HCT116 (cell line): ENCODE results near the gene SERHL2. TPM values are rescaled to one million over a fixed set of nuclear protein-coding genes. Genes with fewer than 3 reads are reported as not detected.

Experiments
- ATAC-seq: fragments of 200-7000 bp; cut with Tn5 transposase; 2 replicates; pipeline ENCODE4 v1.9.1; 2020; ENCODE audit warnings: mild to moderate bottlenecking, moderate library complexity
- BruUV-seq: library from RNA; stranded (reverse); fragments of 400-500 nt; replicated peaks from 2 replicates; lab custom pipeline; 2021; lab: Mats Ljungman, UMichigan
- CTCF ChIA-PET: fragments of 300-600 bp; sonication (Branson Sonifier 250); formaldehyde crosslinking; loops from one replicate; lab custom pipeline; 2021; ENCODE audit warnings: antibody characterized with exemption; lab: Charles Lee
- POLR2A ChIA-PET: fragments of 300-600, 350-600 bp; sonication (Branson Sonifier 250); formaldehyde crosslinking; loops from one replicate; lab custom pipeline; 2021; ENCODE audit warnings: antibody characterized with exemption; lab: Charles Lee
- RAD21 ChIA-PET, 2 experiments: fragments of 300-600 bp; sonication (Branson Sonifier 250); formaldehyde crosslinking; loops; one replicate each; lab custom pipeline; 2023; ENCODE audit warnings: low total read pairs in 2 of 2; ENCODE audit not compliant: uncharacterized antibody in 2 of 2, unreplicated experiment in 2 of 2, low non-redundant PET in 1 of 2; lab: Charles Lee
- DNase-seq: peaks from one replicate; pipeline ENCODE4 v3.0.0-alpha.2; 2010; ENCODE audit warnings: low read depth, low spot score
- H2AFZ ChIP-seq: fragments of 200-600 bp; shearing (Covaris generic), sonication (generic); 2 replicates; pipeline ENCODE4 v1.6.1; 2017; ENCODE audit warnings: low read depth, mixed run types, mixed read lengths, antibody characterized with exemption, low read length; ENCODE audit not compliant: poor library complexity, severe bottlenecking
- H3K27ac ChIP-seq: 2 replicates; pipeline ENCODE4 v1.5.1; 2012; ENCODE audit warnings: low read depth, low read length
- H3K27me3 ChIP-seq: fragments of 200-600 bp; sonication (generic); 2 replicates; pipeline ENCODE4 v1.6.1; 2016; ENCODE audit warnings: mixed run types, low read length, mixed read lengths; ENCODE audit not compliant: insufficient read depth
- H3K36me3 ChIP-seq, 2 experiments: fragments of 200-500 bp in 1 of 2; fragments of 200-600 bp in 1 of 2; sonication (Bioruptor generic) in 1 of 2; sonication (generic) in 1 of 2; 2 replicates each; pipeline versions ENCODE4 v1.5.1 to v1.6.1; 2014 to 2016; ENCODE audit warnings: low read length in 2 of 2, inconsistent platforms in 1 of 2, mixed read lengths in 1 of 2, mixed run types in 1 of 2; ENCODE audit not compliant: insufficient read depth in 2 of 2, control insufficient read depth in 1 of 2
- H3K4me1 ChIP-seq, 2 experiments: fragments of 200-600 bp in 1 of 2; sonication (generic) in 1 of 2; 2 replicates each; pipeline versions ENCODE4 v1.5.1 to v1.6.1; 2012 to 2017; ENCODE audit warnings: low read length in 2 of 2, inconsistent platforms in 1 of 2, mild to moderate bottlenecking in 1 of 2, mixed read lengths in 1 of 2, mixed run types in 1 of 2, moderate library complexity in 1 of 2; ENCODE audit not compliant: insufficient read depth in 2 of 2, control insufficient read depth in 1 of 2
- H3K4me2 ChIP-seq: fragments of 200-600 bp; sonication (generic); 2 replicates; pipeline ENCODE4 v1.6.1; 2017; ENCODE audit warnings: mixed run types, low read length, mixed read lengths
- H3K4me3 ChIP-seq, 2 experiments: fragments of 200-600 bp in 1 of 2; sonication (generic) in 1 of 2; replicated peaks in 1 of 2; 2 replicates each; pipeline ENCODE4 v1.5.1; 2011 to 2016; ENCODE audit warnings: low read length in 2 of 2, control low read depth in 1 of 2, low read depth in 1 of 2, mild to moderate bottlenecking in 1 of 2, mixed read lengths in 1 of 2, mixed run types in 1 of 2
- H3K79me2 ChIP-seq: fragments of 200-600 bp; sonication (generic); 2 replicates; pipeline ENCODE4 v1.6.1; 2017; ENCODE audit warnings: mild to moderate bottlenecking, mixed run types, low read length, moderate library complexity, mixed read lengths; ENCODE audit not compliant: insufficient read depth
- H3K9ac ChIP-seq: fragments of 200-600 bp; sonication (generic); 2 replicates; pipeline ENCODE4 v1.6.1; 2016; ENCODE audit warnings: low read length, mixed read lengths
- H3K9me2 ChIP-seq: fragments of 200-600 bp; sonication (generic), shearing (Covaris generic); 2 replicates; pipeline ENCODE4 v1.6.1; 2017; ENCODE audit warnings: mixed run types, mild to moderate bottlenecking, moderate library complexity; ENCODE audit not compliant: insufficient read depth
- H3K9me3 ChIP-seq, 2 experiments: fragments of 200-500 bp in 1 of 2; fragments of 200-600 bp in 1 of 2; sonication (Bioruptor generic) in 1 of 2; sonication (generic) in 1 of 2; 2 replicates each; pipeline ENCODE4 v1.6.1; 2014 to 2017; ENCODE audit warnings: low read length in 2 of 2, mixed read lengths in 2 of 2, inconsistent platforms in 1 of 2, low read depth in 1 of 2, mild to moderate bottlenecking in 1 of 2, mixed run types in 1 of 2, moderate library complexity in 1 of 2; ENCODE audit not compliant: control insufficient read depth in 1 of 2, insufficient read depth in 1 of 2
- H4K20me1 ChIP-seq: fragments of 200-600 bp; sonication (generic), shearing (Covaris generic); 2 replicates; pipeline ENCODE4 v1.6.1; 2017; ENCODE audit warnings: mixed run types, mild to moderate bottlenecking, moderate library complexity; ENCODE audit not compliant: insufficient read depth
- EGR1 ChIP-seq: IDR thresholded peaks from 2 replicates; pipeline ENCODE4 v1.6.1; 2012; ENCODE audit warnings: low read depth
- FOSL1 ChIP-seq: IDR thresholded peaks from 2 replicates; pipeline ENCODE4 v1.6.1; 2012; ENCODE audit warnings: low read depth
- POLR2AphosphoS5 ChIP-seq: IDR thresholded peaks from 2 replicates; pipeline ENCODE4 v1.6.1; 2011; ENCODE audit warnings: mild to moderate bottlenecking, low read depth, low read length, moderate library complexity
- YY1 ChIP-seq: IDR thresholded peaks from 2 replicates; pipeline ENCODE4 v1.6.1; 2011; ENCODE audit warnings: low read length, low read depth, moderate library complexity, mild to moderate bottlenecking; ENCODE audit not compliant: insufficient replicate concordance; ENCODE audit errors: extremely low read depth
- intact Hi-C: fragments of 100-400 bp; cut with micrococcal nuclease; formaldehyde crosslinking; loops from 2 replicates; pipeline ENCODE4 v1.10.0; 2022
- total RNA-seq: library from RNA; stranded (reverse); gene quantifications from one replicate; pipeline ENCODE4 v1.2.1, GENCODE V29; 2021; ENCODE audit not compliant: unreplicated experiment
- TF ChIP-seq, protein P1 (sequence below): IDR thresholded peaks from 2 replicates; pipeline ENCODE4 v1.6.1; 2011; ENCODE audit warnings: mild to moderate bottlenecking, low read length, moderate library complexity; ENCODE audit not compliant: insufficient replicate concordance; ENCODE audit errors: extremely low read depth
- TF ChIP-seq, protein P2 (sequence below), 3 experiments: fragments of 200-600 bp in 1 of 3; sonication (generic) in 1 of 3; IDR thresholded peaks in 2 of 3; conservative IDR thresholded peaks in 1 of 3; 2 replicates each; pipeline ENCODE4 v1.5.1; 2012 to 2017; ENCODE audit warnings: low read depth in 2 of 3, low read length in 2 of 3, antibody characterized with exemption in 1 of 3, borderline replicate concordance in 1 of 3, control low read depth in 1 of 3, mild to moderate bottlenecking in 1 of 3, mixed read lengths in 1 of 3, mixed run types in 1 of 3, moderate library complexity in 1 of 3; ENCODE audit not compliant: insufficient read depth in 1 of 3

Gene SERHL2
- total RNA-seq, 1 experiment from 2014 or later: not detected

- intact Hi-C loops: no loop called here
- BruUV-seq: no TSS peak
- Histone ChIP-seq H3K27ac (peak within 1 kb of the TSS; percentile 75), H3K27me3 (no peaks in the 10 kb centered on the region), H3K79me2 (peaks cover 38% of the 10 kb centered on the region), H2AFZ (peak within 1 kb of the TSS; percentile 94), H3K9me3 (no peaks in the 10 kb centered on the region), H4K20me1 (no peaks in the 10 kb centered on the region), H3K4me1 (peaks cover 7 to 17% of the 10 kb centered on the region in 2 experiments), H3K9me2 (no peaks in the 10 kb centered on the region), H3K4me2 (peak within 1 kb of the TSS; percentile 96), H3K4me3 (peak within 1 kb of the TSS; percentile 67 to 68), H3K9ac (peak within 1 kb of the TSS; percentile 86), H3K36me3 (peaks cover 3 to 9% of the 10 kb centered on the region in 2 experiments; a peak in 3 of 4 replicates)
- DNase-seq: no peak
- ChIA-PET POLR2A (no interaction called here), CTCF (no interaction called here), RAD21 (no interaction called here)
- ATAC-seq: peak; percentile 89
- TF ChIP-seq, protein P1, sequence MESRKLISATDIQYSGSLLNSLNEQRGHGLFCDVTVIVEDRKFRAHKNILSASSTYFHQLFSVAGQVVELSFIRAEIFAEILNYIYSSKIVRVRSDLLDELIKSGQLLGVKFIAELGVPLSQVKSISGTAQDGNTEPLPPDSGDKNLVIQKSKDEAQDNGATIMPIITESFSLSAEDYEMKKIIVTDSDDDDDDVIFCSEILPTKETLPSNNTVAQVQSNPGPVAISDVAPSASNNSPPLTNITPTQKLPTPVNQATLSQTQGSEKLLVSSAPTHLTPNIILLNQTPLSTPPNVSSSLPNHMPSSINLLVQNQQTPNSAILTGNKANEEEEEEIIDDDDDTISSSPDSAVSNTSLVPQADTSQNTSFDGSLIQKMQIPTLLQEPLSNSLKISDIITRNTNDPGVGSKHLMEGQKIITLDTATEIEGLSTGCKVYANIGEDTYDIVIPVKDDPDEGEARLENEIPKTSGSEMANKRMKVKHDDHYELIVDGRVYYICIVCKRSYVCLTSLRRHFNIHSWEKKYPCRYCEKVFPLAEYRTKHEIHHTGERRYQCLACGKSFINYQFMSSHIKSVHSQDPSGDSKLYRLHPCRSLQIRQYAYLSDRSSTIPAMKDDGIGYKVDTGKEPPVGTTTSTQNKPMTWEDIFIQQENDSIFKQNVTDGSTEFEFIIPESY: no peak
- TF ChIP-seq YY1 (peak; percentile 94), EGR1 (peak; percentile 55), POLR2AphosphoS5 (peak; percentile 79)
Observed at GRCh38 chr22:42519525-42520401, 34.0 kb upstream of the SERHL2 start, which contains the start of gene RRP7A. Gene RRP7A, minus strand, starts transcription at chr22:42519796. Its CDS starts 10 bp downstream, at chr22:42519786.

GRCh38 chr22:42521228-42521546, 32.6 kb upstream of the SERHL2 start:
- TF ChIP-seq FOSL1: no peak
- TF ChIP-seq, protein P2, sequence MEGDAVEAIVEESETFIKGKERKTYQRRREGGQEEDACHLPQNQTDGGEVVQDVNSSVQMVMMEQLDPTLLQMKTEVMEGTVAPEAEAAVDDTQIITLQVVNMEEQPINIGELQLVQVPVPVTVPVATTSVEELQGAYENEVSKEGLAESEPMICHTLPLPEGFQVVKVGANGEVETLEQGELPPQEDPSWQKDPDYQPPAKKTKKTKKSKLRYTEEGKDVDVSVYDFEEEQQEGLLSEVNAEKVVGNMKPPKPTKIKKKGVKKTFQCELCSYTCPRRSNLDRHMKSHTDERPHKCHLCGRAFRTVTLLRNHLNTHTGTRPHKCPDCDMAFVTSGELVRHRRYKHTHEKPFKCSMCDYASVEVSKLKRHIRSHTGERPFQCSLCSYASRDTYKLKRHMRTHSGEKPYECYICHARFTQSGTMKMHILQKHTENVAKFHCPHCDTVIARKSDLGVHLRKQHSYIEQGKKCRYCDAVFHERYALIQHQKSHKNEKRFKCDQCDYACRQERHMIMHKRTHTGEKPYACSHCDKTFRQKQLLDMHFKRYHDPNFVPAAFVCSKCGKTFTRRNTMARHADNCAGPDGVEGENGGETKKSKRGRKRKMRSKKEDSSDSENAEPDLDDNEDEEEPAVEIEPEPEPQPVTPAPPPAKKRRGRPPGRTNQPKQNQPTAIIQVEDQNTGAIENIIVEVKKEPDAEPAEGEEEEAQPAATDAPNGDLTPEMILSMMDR (IDR thresholded peaks at IDR 0.05 in 2 of 3, conservative IDR thresholded peaks at IDR 0.05 in 1 of 3; ENCODE audit: borderline replicate concordance in 1 of 3, insufficient read depth in 1 of 3, low read depth in 2 of 3, low read length in 2 of 3): no peak
- TF ChIP-seq EGR1: no peak
- TF ChIP-seq, all 23 proteins: peak for 0
- no peaks in the 10 kb centered on the region for H3K9me3 ChIP-seq
- peaks cover 32% of the 10 kb centered on the region for H3K79me2 ChIP-seq
- no peak overlapping the region for H2AFZ ChIP-seq
- H3K27ac ChIP-seq: no peak overlapping the region
- no peaks in the 10 kb centered on the region for H4K20me1 ChIP-seq
- CTCF ChIA-PET: no interaction called here
- no TSS peak for BruUV-seq
- H3K4me3 ChIP-seq: no peak overlapping the region
- peaks cover 3 to 6% of the 10 kb centered on the region in 2 experiments; a peak in 3 of 4 replicates for H3K36me3 ChIP-seq
- ATAC-seq: no peak
- DNase-seq: no peak
- no peak overlapping the region for H3K4me2 ChIP-seq
- POLR2A ChIA-PET: no interaction called here
- RAD21 ChIA-PET: no interaction called here
- no peak overlapping the region for H3K9ac ChIP-seq
- no peaks in the 10 kb centered on the region for H3K27me3 ChIP-seq
- no peaks in the 10 kb centered on the region for H3K9me2 ChIP-seq
- intact Hi-C loops: no loop called here
- H3K4me1 ChIP-seq: peaks cover 7 to 17% of the 10 kb centered on the region in 2 experiments
